PC-3 (cell line): ENCODE results near the gene LAMTOR5. TPM values are rescaled to one million over a fixed set of nuclear protein-coding genes. Genes with fewer than 3 reads are reported as not detected.

Source experiments
- ATAC-seq: fragments of 200-7000 bp; cut with Tn5 transposase; 2 replicates; pipeline ENCODE4 v1.9.1; 2020; ENCODE audit warnings: mild to moderate bottlenecking, moderate library complexity
- BruUV-seq: library from RNA; stranded (reverse); fragments of 400-500 nt; replicated peaks from 2 replicates; lab custom pipeline; 2021; lab: Mats Ljungman, UMichigan
- CTCF ChIA-PET: fragments of 300-600 bp; sonication (Branson Sonifier 250); formaldehyde crosslinking; loops from one replicate; lab custom pipeline; 2022; ENCODE audit warnings: antibody characterized with exemption; lab: Charles Lee
- POLR2A ChIA-PET: fragments of 300-600 bp; sonication (Branson Sonifier 250); formaldehyde crosslinking; loops from one replicate; lab custom pipeline; 2022; ENCODE audit warnings: antibody characterized with exemption; ENCODE audit not compliant: unreplicated experiment; lab: Charles Lee
- DNase-seq: peaks from one replicate; pipeline ENCODE4 v3.0.0-alpha.2; 2015
- H2AFZ ChIP-seq: fragments of 300-600 bp; sonication (generic); 2 replicates; pipeline ENCODE4 v1.6.0; 2016; ENCODE audit warnings: antibody characterized with exemption, low read length
- H3F3A ChIP-seq: fragments of 300-600 bp; sonication (generic); one replicate; pipeline ENCODE4 v1.6.0; 2017; ENCODE audit warnings: antibody characterized with exemption, low read length, control low read depth, mild to moderate bottlenecking; ENCODE audit not compliant: unreplicated experiment
- H3K27ac ChIP-seq: fragments of 300-600 bp; sonication (generic); 2 replicates; pipeline ENCODE4 v1.5.1; 2016; ENCODE audit warnings: mild to moderate bottlenecking, low read length
- H3K27me3 ChIP-seq: fragments of 300-600 bp; sonication (generic); 2 replicates; pipeline ENCODE4 v1.6.1; 2016; ENCODE audit warnings: low read length, mixed read lengths
- H3K36me3 ChIP-seq: fragments of 300-600 bp; sonication (generic); 2 replicates; pipeline ENCODE4 v1.6.1; 2016; ENCODE audit warnings: low read depth, mixed run types, low read length, mixed read lengths
- H3K4me1 ChIP-seq: fragments of 300-600 bp; sonication (generic); 2 replicates; pipeline ENCODE4 v1.5.1; 2016; ENCODE audit warnings: low read length; ENCODE audit not compliant: insufficient read depth
- H3K4me2 ChIP-seq: fragments of 300-600 bp; sonication (generic); 2 replicates; pipeline ENCODE4 v1.6.0; 2016; ENCODE audit warnings: low read length
- H3K4me3 ChIP-seq: fragments of 300-600 bp; sonication (generic); 2 replicates; pipeline ENCODE4 v1.5.1; 2016; ENCODE audit warnings: mild to moderate bottlenecking, low read length, mixed read lengths
- H3K79me2 ChIP-seq: fragments of 300-600 bp; sonication (generic); 2 replicates; pipeline ENCODE4 v1.6.1; 2017; ENCODE audit warnings: low read length, mixed read lengths
- H3K9ac ChIP-seq: fragments of 300-600 bp; sonication (generic); 2 replicates; pipeline ENCODE4 v1.6.0; 2016; ENCODE audit warnings: mild to moderate bottlenecking, low read length
- H3K9me2 ChIP-seq: fragments of 300-600 bp; sonication (generic); replicated peaks from 2 replicates; pipeline ENCODE4 v1.6.1; 2016; ENCODE audit warnings: mixed run types, low read length, mixed read lengths
- H3K9me3 ChIP-seq: fragments of 300-600 bp; sonication (generic); 2 replicates; pipeline ENCODE4 v1.6.1; 2016; ENCODE audit warnings: low read length, mixed read lengths
- H4K20me1 ChIP-seq: fragments of 300-600 bp; sonication (generic); 2 replicates; pipeline ENCODE4 v1.6.1; 2016; ENCODE audit warnings: low read length, mixed read lengths
- CTCF ChIP-seq: fragments of 300-600 bp; sonication (generic); conservative IDR thresholded peaks from 2 replicates; pipeline ENCODE4 v1.5.1; 2017; ENCODE audit warnings: antibody characterized with exemption, low read depth, mild to moderate bottlenecking, low read length
- EZH2 ChIP-seq: fragments of 300-600 bp; sonication (generic); IDR thresholded peaks from one replicate; pipeline ENCODE4 v1.6.1; 2017; ENCODE audit warnings: antibody characterized with exemption, mild to moderate bottlenecking, low read length; ENCODE audit not compliant: unreplicated experiment
- EZH2phosphoT487 ChIP-seq: fragments of 300-600 bp; sonication (generic); IDR thresholded peaks from 2 replicates; pipeline ENCODE4 v1.6.1; 2018; ENCODE audit warnings: mild to moderate bottlenecking, antibody characterized with exemption, low read length, borderline replicate concordance
- intact Hi-C: fragments of 100-400 bp; cut with micrococcal nuclease; formaldehyde crosslinking; loops from 2 replicates; pipeline ENCODE4 v1.9.0; 2023
- total RNA-seq: library from RNA; depleted of rRNA; stranded (reverse); fragments of >200 nt; gene quantifications from 2 replicates; pipeline ENCODE4 v1.2.3, GENCODE V29; 2014; rRNA removed

The LAMTOR5 gene
- total RNA-seq, 1 experiment from 2014 or later: 143 TPM

- H3K9me2 ChIP-seq: no peaks in the 10 kb centered on the region
- peaks cover 98% of the 10 kb centered on the region for H3K79me2 ChIP-seq
- no peak overlapping the region for H3K4me3 ChIP-seq
- POLR2A ChIA-PET: no interaction called here
- H3K27me3 ChIP-seq: no peaks in the 10 kb centered on the region
- H3K27ac ChIP-seq: no peak overlapping the region
- H3K9ac ChIP-seq: no peak overlapping the region
- intact Hi-C loops: loop anchor here (5.0 kb wide), 1 partner anchor 37 kb away; the partner anchor contains the start of gene SLC16A4
- peak overlapping the region; percentile 20; the same call in 1 of the 2 replicates for H3K4me2 ChIP-seq
- H4K20me1 ChIP-seq: peaks cover 43% of the 10 kb centered on the region
- H2AFZ ChIP-seq: no peak overlapping the region
- H3K4me1 ChIP-seq: peaks cover 29% of the 10 kb centered on the region
- DNase-seq (no peak), ATAC-seq (no peak)
- CTCF ChIA-PET: no interaction called here
- H3K36me3 ChIP-seq: peaks cover 10% of the 10 kb centered on the region
- H3K9me3 ChIP-seq: no peaks in the 10 kb centered on the region
- no TSS peak for BruUV-seq
- H3F3A ChIP-seq: peaks cover 12% of the 10 kb centered on the region
- TF ChIP-seq EZH2phosphoT487 (no peak), EZH2 (no peak), CTCF (no peak)
Measured at GRCh38 chr1:110355321-110355720, 52.2 kb downstream of the LAMTOR5 start.

Other genes with a start within 250 kb of the LAMTOR5 start
- gene KCNC4, start 197.4 kb downstream of the LAMTOR5 start, total RNA-seq: 1.6 and 3.6 TPM in 2 replicates
- gene RBM15, start 68.3 kb downstream of the LAMTOR5 start, total RNA-seq: 41.3 and 47.0 TPM in 2 replicates
- gene SLC16A4, start 16.7 kb downstream of the LAMTOR5 start, total RNA-seq: 0.22 and 0.29 TPM in 2 replicates
- gene PROK1, start 43.5 kb upstream of the LAMTOR5 start, total RNA-seq: not detected in 2 replicates
- not detected in 2 replicates for gene KCNA10, start 111.5 kb upstream of the LAMTOR5 start, total RNA-seq
- not detected in 2 replicates for gene KCNA2, start 198.7 kb upstream of the LAMTOR5 start, total RNA-seq